Small intestine (tissue), 7 donors: ENCODE measurements around the gene PKNOX2. TPM values are rescaled to one million over a fixed set of nuclear protein-coding genes. Genes with fewer than 3 reads are reported as not detected.
A peak's percentile ranks its signal among the peaks of the same experiment; 100 is the strongest.

ENCODE experiments used
- DNase-seq, 2 donors: peaks; one replicate each; pipeline versions ENCODE4 v3.0.0 to v3.0.0-alpha.2; 2013
- FAIRE-seq: peaks from 2 replicates; lab custom pipeline; 2012; peaks lifted over from hg19 to GRCh38; lab: Jason Lieb, UNC
- H3K27ac ChIP-seq, 3 donors: one replicate each; pipeline ENCODE4 v1.5.1; 2013; ENCODE audit warnings: low read length in 2 of 3, mild to moderate bottlenecking in 2 of 3, control low read depth in 1 of 3, inconsistent platforms in 1 of 3, low read depth in 1 of 3, moderate library complexity in 1 of 3
- H3K27me3 ChIP-seq, 3 donors: one replicate each; pipeline ENCODE4 v1.6.1; 2013; ENCODE audit warnings: low read length in 3 of 3, inconsistent platforms in 1 of 3; ENCODE audit not compliant: control insufficient read depth in 3 of 3, insufficient read depth in 3 of 3
- H3K36me3 ChIP-seq, 3 donors: one replicate each; pipeline ENCODE4 v1.6.1; 2013; ENCODE audit warnings: low read length in 3 of 3, inconsistent platforms in 1 of 3, low read depth in 1 of 3, mild to moderate bottlenecking in 1 of 3, moderate library complexity in 1 of 3; ENCODE audit not compliant: control insufficient read depth in 3 of 3, insufficient read depth in 2 of 3
- H3K4me1 ChIP-seq, 3 donors: one replicate each; pipeline ENCODE4 v1.6.1; 2013; ENCODE audit warnings: low read length in 2 of 3, inconsistent platforms in 1 of 3, low read depth in 1 of 3, mild to moderate bottlenecking in 1 of 3, moderate library complexity in 1 of 3; ENCODE audit not compliant: control insufficient read depth in 3 of 3, insufficient read depth in 2 of 3
- H3K4me3 ChIP-seq, 3 donors: one replicate each; pipeline ENCODE4 v1.5.1; 2013; ENCODE audit warnings: low read length in 3 of 3, control low read depth in 1 of 3, inconsistent platforms in 1 of 3, low read depth in 1 of 3, mild to moderate bottlenecking in 1 of 3, moderate library complexity in 1 of 3
- H3K9me3 ChIP-seq, 2 donors: one replicate each; pipeline ENCODE4 v1.6.1; 2013; ENCODE audit warnings: low read depth in 1 of 2, low read length in 1 of 2; ENCODE audit not compliant: control insufficient read depth in 2 of 2, insufficient read depth in 1 of 2
- WGBS, 3 donors: extraction: QIAGEN DNeasy Blood & Tissue Kit; methylation state at CpG; one replicate each; pipeline ENCODE4 v1.1.7; 2013; 5-methylcytosine and 5-hydroxymethylcytosine counted together
- polyA plus RNA-seq, 4 donors: library from polyadenylated mRNA; stranded (reverse) in 3 of 4; unstranded in 1 of 4; fragments of 200-250 nt in 3 of 4; fragments of 120-200 nt in 1 of 4; gene quantifications; one replicate each; pipeline versions ENCODE4 v1.2.1 to v1.2.3, GENCODE V29; 2013
- donor health status: healthy with polysubstance abuse.
- donor health status: control.
- donor health status: control.
- donor health status: Bipolar disorder and iron deficiency.
- donor health status: healthy.

PKNOX2 gene
- polyA plus RNA-seq, 4 donors = 1.1 to 2.5 (median 1.2) TPM; not detected in 1

- no peaks in the 10 kb centered on the region for H3K9me3 ChIP-seq
- 91 to 94% (median 92%) methylated on average over 8 of the region's 8 CpGs for WGBS, 3 donors
- DNase-seq = no peak
- H3K4me1 ChIP-seq = peaks cover 0 to 31% (median 0%) of the 10 kb centered on the region in 3 donors
- H3K4me3 ChIP-seq = no peak overlapping the region
- no peak overlapping the region for H3K27ac ChIP-seq
- peaks cover 0 to 3% (median 0%) of the 10 kb centered on the region in 3 donors for H3K36me3 ChIP-seq
- no peak for FAIRE-seq
- H3K27me3 ChIP-seq = no peaks in the 10 kb centered on the region
Measured at GRCh38 chr11:125202977-125203376, 38.4 kb downstream of the PKNOX2 start.

GRCh38 chr11:125207866-125208425 lies 43.4 kb downstream of the PKNOX2 start:
- 0% methylated on average over 1 of the region's 1 CpG; no CpG with 5 or more reads in 1 of the 3 donors for WGBS, 3 donors
- Histone ChIP-seq H3K4me1 (peaks cover 0 to 10% (median 0%) of the 10 kb centered on the region in 3 donors), H3K27ac (no peak overlapping the region), H3K9me3 (no peaks in the 10 kb centered on the region), H3K4me3 (no peak overlapping the region), H3K27me3 (no peaks in the 10 kb centered on the region), H3K36me3 (peaks cover 0 to 3% (median 0%) of the 10 kb centered on the region in 3 donors)
- FAIRE-seq = no peak
- no peak for DNase-seq

- 64 to 83% (median 71%) methylated on average over 3 of the region's 3 CpGs for WGBS, 3 donors
- H3K9me3 ChIP-seq = no peaks in the 10 kb centered on the region
- no peak overlapping the region for H3K27ac ChIP-seq
- peaks cover 0 to 14% (median 0%) of the 10 kb centered on the region in 3 donors for H3K4me1 ChIP-seq
- H3K27me3 ChIP-seq = no peaks in the 10 kb centered on the region
- H3K36me3 ChIP-seq = no peaks in the 10 kb centered on the region
- DNase-seq (no peak), FAIRE-seq (no peak)
- no peak overlapping the region for H3K4me3 ChIP-seq
Measured at GRCh38 chr11:125210066-125210465, 45.5 kb downstream of the PKNOX2 start.

GRCh38 chr11:125211191-125211947 lies 46.8 kb downstream of the PKNOX2 start:
- 56 to 75% (median 61%) methylated on average over 3 to 5 of the region's 5 CpGs for WGBS, 3 donors
- DNase-seq (no peak), FAIRE-seq (no peak)
- H3K4me3 ChIP-seq = no peak overlapping the region
- no peaks in the 10 kb centered on the region for H3K36me3 ChIP-seq
- no peak overlapping the region for H3K27ac ChIP-seq
- H3K9me3 ChIP-seq = no peaks in the 10 kb centered on the region
- H3K27me3 ChIP-seq = no peaks in the 10 kb centered on the region
- peaks cover 0 to 13% (median 0%) of the 10 kb centered on the region in 3 donors for H3K4me1 ChIP-seq

GRCh38 chr11:125211948-125212340 lies 47.4 kb downstream of the PKNOX2 start:
- H3K9me3 ChIP-seq = no peaks in the 10 kb centered on the region
- DNase-seq = no peak
- no peaks in the 10 kb centered on the region for H3K36me3 ChIP-seq
- H3K27me3 ChIP-seq = peaks cover 0 to 2% (median 0%) of the 10 kb centered on the region in 3 donors
- H3K27ac ChIP-seq = no peak overlapping the region
- no peak for FAIRE-seq
- H3K4me1 ChIP-seq = peaks cover 0 to 11% (median 0%) of the 10 kb centered on the region in 3 donors
- H3K4me3 ChIP-seq = no peak overlapping the region
- WGBS, 3 donors = 47 to 65% (median 49%) methylated on average over 4 of the region's 4 CpGs

- peak in 1 of 2 donors; percentile 23 for DNase-seq
- Histone ChIP-seq H3K4me3 (no peak overlapping the region), H3K27ac (peak overlapping the region in 2 of 3 donors; percentile 67 to 78), H3K27me3 (peaks cover 3 to 4% (median 3%) of the 10 kb centered on the region in 3 donors), H3K9me3 (no peaks in the 10 kb centered on the region), H3K36me3 (no peaks in the 10 kb centered on the region), H3K4me1 (peaks cover 0 to 11% (median 0%) of the 10 kb centered on the region in 3 donors)
- no peak for FAIRE-seq
- 56 to 76% (median 70%) methylated on average over 17 to 18 of the region's 18 CpGs for WGBS, 3 donors
Measured at GRCh38 chr11:125214601-125215565, 50.3 kb downstream of the PKNOX2 start.

GRCh38 chr11:125215976-125216375 lies 51.4 kb downstream of the PKNOX2 start:
- Histone ChIP-seq H3K27me3 (peaks cover 3 to 4% (median 3%) of the 10 kb centered on the region in 3 donors), H3K4me1 (peaks cover 0 to 11% (median 0%) of the 10 kb centered on the region in 3 donors), H3K36me3 (no peaks in the 10 kb centered on the region), H3K27ac (no peak overlapping the region), H3K9me3 (no peaks in the 10 kb centered on the region), H3K4me3 (no peak overlapping the region)
- FAIRE-seq (no peak), DNase-seq (no peak)
- WGBS, 3 donors = 58 to 72% (median 66%) methylated on average over 6 of the region's 6 CpGs

- Histone ChIP-seq H3K36me3 (no peaks in the 10 kb centered on the region), H3K27me3 (peaks cover 3 to 4% (median 3%) of the 10 kb centered on the region in 3 donors), H3K4me1 (peaks cover 0 to 11% (median 0%) of the 10 kb centered on the region in 3 donors), H3K4me3 (no peak overlapping the region), H3K27ac (no peak overlapping the region), H3K9me3 (no peaks in the 10 kb centered on the region)
- DNase-seq (no peak), FAIRE-seq (no peak)
- WGBS, 3 donors = 76 to 85% (median 84%) methylated on average over 4 of the region's 4 CpGs
Measured at GRCh38 chr11:125218336-125218735, 53.8 kb downstream of the PKNOX2 start.
